Adrenal gland (tissue), 5 donors: ENCODE measurements around the gene STAM.

Experiments used
- CTCF ChIP-seq, 6 experiments: fragments of 450-650 bp in 4 of 6; fragments of 200-600 bp in 2 of 6; sonication (generic) in 1 of 6; IDR thresholded peaks; 1 replicate in 5 of 6; 2 replicates in 1 of 6; pipeline versions ENCODE4 v1.5.1 to v1.8.0; 2016 to 2021; ENCODE audit warnings: antibody characterized with exemption in 6 of 6, mild to moderate bottlenecking in 2 of 6, moderate library complexity in 1 of 6
- POLR2A ChIP-seq, 2 donors: fragments of 450-650 bp; IDR thresholded peaks; one replicate each; pipeline ENCODE4 v1.6.1; 2017; ENCODE audit warnings: antibody characterized with exemption in 2 of 2, mild to moderate bottlenecking in 2 of 2, moderate library complexity in 1 of 2
- donor health status: DM: no; HTN: no; CAD: no.

- TF ChIP-seq CTCF (IDR thresholded peaks at IDR 0.05) (no peak), POLR2A (IDR thresholded peaks at IDR 0.05) (no peak)
Observed at GRCh38 chr10:17712717-17713471, 68.9 kb downstream of the STAM start.
